Cardiac septum (tissue), 1 donor: ENCODE data around the gene AHRR. TPM values are rescaled to one million over a fixed set of nuclear protein-coding genes. Genes with fewer than 3 reads are reported as not detected.

Experiments
- DNase-seq: peaks from one replicate; pipeline ENCODE4 v3.0.0-alpha.2; 2020; ENCODE audit warnings: low spot score
- intact Hi-C: fragments of 100-400 bp; cut with DNase I; formaldehyde crosslinking; loops from one replicate; pipeline ENCODE4 v1.14.0; 2022
- total RNA-seq: library from RNA; stranded (reverse); fragmentation: NEBNext Ultra II Directional; extraction: Animal tissue kit (Norgen Biotek cat#: 25700); gene quantifications from one replicate; pipeline ENCODE4 v1.2.1, GENCODE V29; 2021
- donor health status: DM: no; HTN: no; CAD: no.

AHRR gene
- total RNA-seq, 1 donor from 2014 or later = 0.73 TPM

DNA sequence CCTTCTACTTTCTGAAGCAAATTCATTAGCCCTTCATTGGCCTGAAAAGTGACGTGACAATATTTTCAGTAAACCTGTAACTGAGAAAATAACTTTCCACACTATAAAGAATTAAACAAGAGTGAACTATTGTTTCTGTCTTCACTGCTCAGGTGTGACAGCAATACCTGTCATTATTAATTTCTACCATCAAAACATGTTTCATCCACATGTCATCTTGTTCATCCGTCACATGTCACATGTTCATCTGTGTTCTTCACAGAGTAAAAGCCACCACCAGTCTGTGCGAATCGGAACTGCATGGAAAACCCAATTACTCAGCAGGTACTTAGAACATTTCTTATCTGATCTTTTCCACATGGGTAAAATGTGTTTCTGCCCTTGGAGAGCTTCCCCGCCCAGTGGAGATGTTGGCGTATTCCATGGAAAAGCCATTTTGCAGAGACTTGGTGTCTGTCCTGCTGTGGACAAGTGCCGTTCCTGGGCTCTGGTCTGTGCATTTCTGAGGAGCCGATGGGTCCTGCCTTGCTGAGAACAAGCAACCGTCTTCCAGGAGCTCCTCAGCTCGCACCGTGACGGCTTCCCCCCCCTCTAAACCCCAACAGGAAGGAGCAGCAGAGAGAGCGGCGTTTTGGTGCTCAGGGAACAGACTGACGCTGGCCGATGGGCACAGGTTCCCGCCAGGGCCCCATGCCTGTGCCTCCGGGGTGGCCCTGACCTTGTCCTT, 110.8 kb downstream of the AHRR start:
- DNase-seq = no peak
- intact Hi-C loops = loop anchor here (5.0 kb wide), 1 partner anchor 115 kb away; no protein-coding TSS in a partner anchor

DNA sequence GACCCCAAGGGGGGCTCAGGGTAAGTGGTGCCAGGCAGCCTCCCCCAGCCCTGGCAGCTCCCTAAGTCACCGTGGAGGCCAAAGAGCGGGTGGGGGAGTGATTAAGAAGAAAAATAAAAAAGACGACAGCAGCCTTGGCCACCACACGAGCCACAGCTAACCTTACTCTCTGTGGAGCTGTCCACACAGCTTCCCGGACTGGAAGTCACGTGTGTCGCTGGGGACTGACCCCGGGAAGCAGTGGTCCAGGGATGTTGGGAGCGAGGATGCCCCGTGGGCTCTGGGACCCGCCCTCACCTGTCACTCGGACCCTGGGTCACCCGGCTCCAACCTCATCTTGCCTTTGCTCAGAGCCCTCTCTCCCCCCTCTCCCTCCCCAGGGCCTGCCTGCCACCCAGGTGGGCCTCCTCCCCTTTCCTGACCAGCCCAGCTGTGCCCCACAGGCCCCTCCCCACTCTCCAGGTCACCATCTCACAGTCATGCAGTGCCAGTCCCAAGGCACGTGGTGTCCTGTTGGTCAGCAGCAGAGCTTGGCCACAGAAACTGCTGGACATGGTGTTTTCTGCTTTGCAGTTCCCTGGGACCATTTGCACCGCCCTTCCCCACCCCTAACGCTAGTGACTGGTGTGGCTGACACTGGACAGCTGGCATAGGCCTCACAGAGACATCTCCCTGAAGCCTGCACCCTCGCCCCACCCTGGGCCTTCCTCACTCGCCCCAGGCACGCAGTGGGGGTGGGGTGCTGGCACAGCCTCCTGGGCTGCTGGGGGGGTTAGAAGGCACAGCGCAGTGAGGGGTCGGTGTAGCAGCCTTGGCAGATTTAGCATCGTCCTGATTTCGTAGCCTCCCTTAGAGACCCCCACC, 111.6 kb downstream of the AHRR start:
- DNase-seq = no peak
- intact Hi-C loops = loop anchor here (5.0 kb wide), 1 partner anchor 116 kb away; no protein-coding TSS in a partner anchor

DNA sequence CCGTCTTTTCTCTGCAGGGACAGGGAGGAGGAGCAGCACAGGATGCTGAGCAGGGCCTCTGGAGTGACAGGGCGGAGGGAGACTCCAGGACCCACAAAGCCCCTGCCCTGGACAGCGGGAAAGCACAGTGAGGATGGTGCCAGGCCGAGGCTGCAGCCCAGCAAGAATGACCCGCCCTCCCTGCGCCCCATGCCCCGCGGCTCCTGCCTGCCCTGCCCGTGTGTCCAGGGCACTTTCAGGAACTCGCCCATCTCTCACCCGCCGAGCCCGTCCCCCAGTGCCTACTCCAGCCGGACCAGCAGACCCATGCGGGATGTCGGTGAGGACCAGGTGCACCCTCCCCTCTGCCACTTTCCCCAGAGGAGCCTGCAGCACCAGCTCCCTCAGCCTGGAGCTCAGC, 112.3 kb downstream of the AHRR start:
- no peak for DNase-seq
- intact Hi-C loops = loop anchor here (5.0 kb wide), 1 partner anchor 117 kb away; no protein-coding TSS in a partner anchor

GRCh38 chr5:434443-435146, 113.1 kb downstream of the AHRR start:
- no peak for DNase-seq
- intact Hi-C loops = loop anchor here (5.0 kb wide), 1 partner anchor 117 kb away; no protein-coding TSS in a partner anchor

- intact Hi-C loops = no loop called here
- DNase-seq = no peak
Observed at GRCh38 chr5:435156-435790, 113.8 kb downstream of the AHRR start.

DNA sequence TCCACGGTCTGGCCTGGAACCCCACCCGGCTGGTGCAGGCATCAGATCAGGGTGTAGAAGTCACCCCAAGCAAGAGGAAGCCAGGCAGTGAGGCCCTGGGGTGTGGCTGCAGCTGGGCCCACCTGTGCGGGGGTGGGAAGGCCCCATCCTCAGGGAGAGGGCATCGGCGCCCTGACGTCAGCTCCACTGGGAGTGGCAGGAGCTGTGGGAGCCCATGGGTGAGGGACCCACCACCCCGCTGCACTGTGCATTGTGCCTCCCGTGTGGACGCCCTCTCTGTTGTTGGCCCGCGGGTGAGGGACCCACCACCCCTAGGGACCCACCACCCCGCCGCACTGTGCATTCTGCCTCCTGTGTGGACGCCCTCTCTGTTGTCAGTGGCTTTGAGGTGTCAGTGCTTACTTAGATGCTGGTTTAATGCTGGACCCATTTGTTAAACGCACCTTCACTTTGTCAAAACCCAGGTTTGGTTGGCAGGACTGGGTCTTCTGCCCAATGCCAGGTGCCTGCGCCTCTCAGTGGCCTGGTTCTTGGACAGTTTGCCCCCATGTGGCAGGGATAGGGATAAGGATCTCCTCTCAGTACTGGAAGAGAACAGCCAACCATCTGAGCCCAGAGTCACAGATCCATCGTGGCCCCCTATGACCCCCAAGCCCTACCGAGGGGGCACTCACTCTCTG, 114.6 kb downstream of the AHRR start:
- intact Hi-C loops = no loop called here
- no peak for DNase-seq

GRCh38 chr5:436641-436975, 115.1 kb downstream of the AHRR start:
- intact Hi-C loops = no loop called here
- DNase-seq = peak; percentile 61

DNA sequence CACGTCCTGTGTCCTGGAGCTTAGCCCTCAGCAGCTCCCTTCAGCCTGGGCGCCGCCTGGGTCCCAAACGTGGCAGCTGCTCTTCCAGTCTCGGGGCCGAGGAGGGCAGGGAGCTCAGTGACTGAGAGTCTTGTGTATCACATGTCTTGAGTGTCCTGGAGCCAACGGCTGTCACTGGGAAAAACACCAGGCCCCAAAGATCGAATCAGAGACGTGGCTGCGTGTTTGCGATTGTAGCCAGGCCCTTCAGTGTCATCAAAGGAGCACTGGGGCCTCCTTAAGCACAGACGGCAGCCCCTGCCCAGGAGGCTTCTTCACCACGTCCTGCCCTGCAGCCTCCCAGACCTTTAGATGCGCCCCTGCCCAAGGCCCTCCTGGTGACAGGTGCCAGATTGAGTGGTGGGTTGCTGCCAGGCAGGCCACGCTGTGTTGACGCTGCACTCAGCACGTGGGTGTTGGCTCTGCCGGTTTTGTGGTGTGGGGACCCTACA, 115.8 kb downstream of the AHRR start:
- intact Hi-C loops = no loop called here
- peak; percentile 44 for DNase-seq

- DNase-seq = peak; percentile 43
- intact Hi-C loops = no loop called here
Observed at GRCh38 chr5:438481-438981, 117.0 kb downstream of the AHRR start.

GRCh38 chr5:439181-439580, 117.7 kb downstream of the AHRR start:
- DNase-seq = peak; percentile 63
- intact Hi-C loops = no loop called here

DNA sequence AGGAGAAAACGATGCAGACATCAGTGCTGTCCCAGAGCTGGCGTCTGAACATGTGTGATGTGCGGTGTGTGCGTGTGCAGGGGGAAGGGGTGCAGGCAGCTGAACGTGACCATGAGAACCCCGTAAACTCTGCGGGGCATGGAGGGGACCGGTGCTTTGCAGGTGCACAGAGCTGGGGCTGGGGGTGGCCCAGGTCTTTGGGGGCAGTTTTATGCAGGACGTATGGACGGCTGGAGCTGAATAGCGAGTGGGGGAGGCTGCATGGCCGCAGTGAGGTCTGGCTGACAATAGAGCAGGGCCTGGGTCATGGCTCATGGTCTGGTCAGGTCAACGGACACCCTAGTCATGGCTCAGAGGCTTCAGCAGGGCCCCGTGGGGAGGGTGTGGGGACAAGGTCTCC, 118.1 kb downstream of the AHRR start:
- peak; percentile 35 for DNase-seq
- intact Hi-C loops = no loop called here

GRCh38 chr5:440401-441201, 119.1 kb downstream of the AHRR start:
- no peak for DNase-seq
- intact Hi-C loops = no loop called here

GRCh38 chr5:441996-442334, 120.5 kb downstream of the AHRR start:
- intact Hi-C loops = loop anchor here (2.0 kb wide), 1 partner anchor 29 kb away; no protein-coding TSS in a partner anchor
- DNase-seq = no peak

DNA sequence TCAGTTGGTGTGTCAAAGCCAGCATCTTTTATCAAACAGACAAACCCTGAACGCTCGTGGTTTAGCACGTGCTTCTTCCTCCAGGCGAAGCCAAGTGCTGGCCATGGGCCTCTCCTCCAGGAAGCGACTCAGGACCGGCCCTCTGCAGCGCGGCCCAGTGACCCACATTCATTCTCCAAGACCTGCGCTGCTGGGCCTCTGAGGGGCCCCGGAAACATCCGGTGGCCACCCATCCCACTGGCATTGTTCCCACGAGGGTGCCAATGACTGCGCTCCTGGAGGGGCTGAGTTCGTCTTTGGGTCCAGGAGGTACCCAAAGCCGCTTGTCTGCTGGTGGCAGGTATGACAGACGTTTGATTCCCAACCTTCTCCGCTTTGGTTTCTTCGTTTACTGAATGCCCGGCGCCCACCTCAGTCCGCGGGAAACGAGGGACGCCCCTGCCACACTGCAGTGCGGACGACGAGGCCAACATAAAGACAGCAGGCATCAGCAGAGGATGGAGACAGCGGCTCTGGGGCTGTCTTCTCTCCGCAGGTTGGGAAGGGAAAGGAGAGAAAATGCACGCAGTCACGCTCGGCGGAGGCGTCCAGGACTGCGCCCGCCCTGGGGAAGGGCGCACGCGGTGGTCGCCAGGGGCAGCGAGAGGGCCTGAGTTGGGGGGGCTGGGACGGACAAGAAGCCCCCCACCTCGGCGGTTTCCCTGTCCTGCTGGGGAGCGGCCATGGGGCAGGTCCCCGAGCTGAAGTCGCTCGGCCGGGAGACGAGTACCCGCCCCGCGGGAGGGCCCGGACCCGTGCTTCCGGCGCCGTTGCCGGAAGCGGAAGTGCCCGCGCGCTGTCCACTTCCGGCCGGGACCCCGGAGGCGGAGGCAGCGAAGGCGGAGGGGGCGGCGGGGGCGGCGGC, 121.1 kb downstream of the AHRR start, which contains the start of gene EXOC3:
Gene EXOC3 (plus strand): TSS at position 842 of the 904 bp plus-strand sequence. CDS start 3,030 bp downstream, outside the sequence.
- intact Hi-C loops = loop anchor here (2.0 kb wide), 1 partner anchor 28 kb away; no protein-coding TSS in a partner anchor

DNA sequence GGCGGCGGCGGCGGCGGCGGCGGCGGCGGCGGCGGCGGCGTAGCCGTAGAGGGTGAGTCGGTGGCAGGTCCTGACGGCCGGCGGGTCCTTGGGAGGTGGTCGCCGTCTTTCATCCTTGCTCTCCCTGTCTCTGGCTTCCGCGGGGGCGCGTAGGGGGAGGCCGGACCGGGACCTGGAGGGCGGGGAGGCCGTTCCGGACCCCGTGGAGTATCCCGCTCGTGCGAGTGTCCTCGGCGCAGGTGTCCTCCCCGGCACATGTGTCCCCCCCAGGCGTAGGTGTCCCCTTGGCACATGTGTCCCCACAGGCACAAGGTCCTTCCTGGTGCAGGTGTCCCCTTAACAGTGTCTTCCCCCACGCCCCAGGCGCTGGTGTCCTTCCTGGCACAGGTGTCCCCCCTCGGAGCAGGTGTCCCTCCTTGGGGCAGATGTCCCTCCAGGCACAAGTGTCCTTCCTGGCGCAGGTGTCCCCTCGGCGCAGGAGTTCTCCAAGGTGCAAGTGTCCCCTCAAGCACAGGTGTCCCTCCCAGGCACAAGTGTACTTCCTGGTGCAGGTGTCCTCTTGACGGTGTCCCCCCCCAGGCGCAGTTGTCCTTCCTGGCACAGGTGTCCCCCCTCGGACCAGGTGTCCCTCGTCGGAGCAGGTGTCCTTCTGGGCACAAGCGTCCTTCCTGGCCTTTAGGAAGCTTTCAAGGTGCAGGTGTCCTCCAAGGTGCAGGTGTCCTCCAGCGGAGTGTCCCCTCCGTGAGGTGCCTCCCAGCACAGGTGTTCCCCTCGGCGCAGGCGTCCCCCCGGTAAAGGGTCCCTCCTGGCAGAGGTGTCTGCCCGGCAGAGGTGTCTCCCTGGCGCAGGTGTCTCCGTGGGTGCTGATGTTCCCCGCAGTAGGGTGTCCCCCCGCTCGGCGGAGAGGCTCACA, 122.0 kb downstream of the AHRR start:
- intact Hi-C loops = loop anchor here (2.0 kb wide), 1 partner anchor 27 kb away; no protein-coding TSS in a partner anchor
- DNase-seq = peak; percentile 72

More for the DNA sequence above, 121.1 kb downstream of the AHRR start, which contains the start of gene EXOC3:
- DNase-seq = peak; percentile 86

DNA sequence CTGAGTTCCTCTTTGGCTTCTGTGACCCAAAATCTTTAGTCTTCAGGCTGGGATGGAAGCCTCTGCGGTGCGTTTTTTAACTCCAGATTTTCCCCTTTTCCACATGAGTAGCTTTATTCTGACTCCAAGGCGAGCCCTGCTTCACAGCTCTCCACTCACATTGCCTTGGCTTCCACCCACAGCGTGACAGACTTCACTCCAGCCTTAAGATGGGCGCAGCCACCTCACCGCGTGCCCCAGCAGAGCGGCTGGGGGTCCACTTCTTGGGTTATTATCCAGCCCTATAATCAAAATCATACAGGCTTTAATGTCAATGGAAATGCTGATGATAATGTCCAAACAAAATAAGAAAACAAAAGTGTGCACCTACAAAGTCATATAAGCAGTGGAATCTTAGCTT, 122.7 kb downstream of the AHRR start:
- intact Hi-C loops = no loop called here
- peak; percentile 36 for DNase-seq
